ENCODE measurements around the gene RAB27A.

GRCh38 chr15:55170361-55170760 lies 119.3 kb downstream of the RAB27A start:
- TF ChIP-seq POLR2AphosphoS5 (IDR thresholded peaks at IDR 0.05; ENCODE audit: low read depth, low read length) (no peak), POLR2A (IDR thresholded peaks at IDR 0.05; ENCODE audit: low read depth, low read length) (no peak), TAF1 (IDR thresholded peaks at IDR 0.05; ENCODE audit: low read depth, low read length) (no peak), POU2F2 (IDR thresholded peaks at IDR 0.05; ENCODE audit: low read depth, low read length) (no peak), SPI1 (IDR thresholded peaks at IDR 0.05; ENCODE audit: low read depth, low read length) (no peak), PAX5 (IDR thresholded peaks at IDR 0.05; ENCODE audit: insufficient read depth, low read length, severe bottlenecking) (no peak)

All from GM12891 (cell line).